GM21360 (cell line): ENCODE results near the gene IFNAR1.
"Not testable (repeated sequence)": the region's sequence is repeated elsewhere in the genome, so short reads cannot be mapped to it uniquely, and the experiment has no call there.

Experiments used
- ATAC-seq: cut with Tn5 transposase; IDR thresholded peaks from one replicate; pipeline ENCODE4 v1.9.1; 2021; ENCODE audit warnings: mild to moderate bottlenecking, moderate library complexity; ENCODE audit not compliant: unreplicated experiment

IFNAR1 gene

GRCh38 chr21:33305344-33305671 is 19.5 kb upstream of the IFNAR1 start:
- no peak for ATAC-seq

GRCh38 chr21:33305938-33306337 is 18.8 kb upstream of the IFNAR1 start:
- no peak for ATAC-seq

GRCh38 chr21:33308586-33309490 is 15.9 kb upstream of the IFNAR1 start:
- ATAC-seq: peak; percentile 78

- no peak for ATAC-seq
Measured at GRCh38 chr21:33309778-33310177, 15.0 kb upstream of the IFNAR1 start.

GRCh38 chr21:33312121-33312520 is 12.6 kb upstream of the IFNAR1 start:
- no peak for ATAC-seq

- no peak for ATAC-seq
Measured at GRCh38 chr21:33313183-33313582, 11.6 kb upstream of the IFNAR1 start.

GRCh38 chr21:33313611-33314010 is 11.2 kb upstream of the IFNAR1 start:
- ATAC-seq: no peak

- no peak for ATAC-seq
Measured at GRCh38 chr21:33314111-33314510, 10.7 kb upstream of the IFNAR1 start.

GRCh38 chr21:33315946-33316710 is 8.6 kb upstream of the IFNAR1 start:
- ATAC-seq: no peak

- no peak for ATAC-seq
Measured at GRCh38 chr21:33317145-33317544, 7.6 kb upstream of the IFNAR1 start.

GRCh38 chr21:33317786-33318486 is 6.8 kb upstream of the IFNAR1 start:
- ATAC-seq: no peak

- not testable (repeated sequence) for ATAC-seq
Measured at GRCh38 chr21:33321005-33321404, 3.8 kb upstream of the IFNAR1 start.

- ATAC-seq: not testable (repeated sequence)
Measured at GRCh38 chr21:33323610-33324009, 1.2 kb upstream of the IFNAR1 start.

GRCh38 chr21:33325222-33326067 is 675 bp downstream of the IFNAR1 start:
- ATAC-seq: peak; percentile 32

- ATAC-seq: no peak
Measured at GRCh38 chr21:33327326-33327725, 2.6 kb downstream of the IFNAR1 start.

GRCh38 chr21:33327792-33328433 is 3.1 kb downstream of the IFNAR1 start:
- no peak for ATAC-seq

GRCh38 chr21:33330726-33331125 is 6.0 kb downstream of the IFNAR1 start:
- no peak for ATAC-seq

GRCh38 chr21:33332143-33332542 is 7.4 kb downstream of the IFNAR1 start:
- ATAC-seq: peak; percentile 67

GRCh38 chr21:33334191-33334590 is 9.4 kb downstream of the IFNAR1 start:
- no peak for ATAC-seq

GRCh38 chr21:33334824-33335223 is 10.1 kb downstream of the IFNAR1 start:
- ATAC-seq: no peak
